Naive B cell (primary cell): Measurements from ENCODE around the gene ELP4. TPM values are rescaled to one million over a fixed set of nuclear protein-coding genes. Genes with fewer than 3 reads are reported as not detected.
"Not testable (repeated sequence)": the region's sequence is repeated elsewhere in the genome, so short reads cannot be mapped to it uniquely, and the experiment has no call there.

Experiments used
- ATAC-seq, 2 donors: fragments of 150-1000 bp; cut with Tn5 transposase; 2 replicates each; pipeline ENCODE4 v1.10.0; 2021; ENCODE audit warnings: low read depth in 2 of 2, mild to moderate bottlenecking in 2 of 2, moderate library complexity in 2 of 2
- DNase-seq: peaks from one replicate; pipeline ENCODE4 v3.0.0; 2022
- H3K27ac Mint-ChIP-seq, 6 donors: one replicate each; pipeline ENCODE4 v1.8.0; 2020 to 2022; ENCODE audit warnings: mild to moderate bottlenecking in 6 of 6, mixed read lengths in 6 of 6, moderate library complexity in 5 of 6, inconsistent platforms in 2 of 6
- H3K27me3 Mint-ChIP-seq, 3 donors: one replicate each; pipeline ENCODE4 v1.8.0; 2021 to 2022; ENCODE audit warnings: mixed read lengths in 3 of 3, mild to moderate bottlenecking in 1 of 3
- H3K36me3 Mint-ChIP-seq, 2 donors: one replicate each; pipeline ENCODE4 v1.8.0; 2020 to 2022; ENCODE audit warnings: mixed read lengths in 2 of 2, inconsistent platforms in 1 of 2, mild to moderate bottlenecking in 1 of 2
- H3K4me1 Mint-ChIP-seq, 3 donors: one replicate each; pipeline ENCODE4 v1.8.0; 2020 to 2022; ENCODE audit warnings: mixed read lengths in 3 of 3, inconsistent platforms in 1 of 3, mild to moderate bottlenecking in 1 of 3, moderate library complexity in 1 of 3
- H3K4me3 Mint-ChIP-seq, 8 donors: one replicate each; pipeline ENCODE4 v1.8.0; 2020 to 2022; ENCODE audit warnings: mild to moderate bottlenecking in 8 of 8, mixed read lengths in 8 of 8, moderate library complexity in 8 of 8, inconsistent platforms in 2 of 8
- H3K9me3 Mint-ChIP-seq, 7 donors: one replicate each; pipeline ENCODE4 v1.8.0; 2020 to 2022; ENCODE audit warnings: mixed read lengths in 7 of 7, mild to moderate bottlenecking in 5 of 7, inconsistent platforms in 2 of 7, moderate library complexity in 1 of 7
- polyA plus RNA-seq, 6 donors: library from polyadenylated mRNA; unstranded; fragments of 300-500 nt; fragmentation: Illumina TruSeq; gene quantifications; one replicate each; pipeline ENCODE4 v1.2.3, GENCODE V29; 2021; ENCODE audit warnings: low read depth in 6 of 6

The ELP4 gene
- polyA plus RNA-seq, 6 donors from 2014 or later, result 16.7 to 25.0 (median 19.9) TPM

DNA sequence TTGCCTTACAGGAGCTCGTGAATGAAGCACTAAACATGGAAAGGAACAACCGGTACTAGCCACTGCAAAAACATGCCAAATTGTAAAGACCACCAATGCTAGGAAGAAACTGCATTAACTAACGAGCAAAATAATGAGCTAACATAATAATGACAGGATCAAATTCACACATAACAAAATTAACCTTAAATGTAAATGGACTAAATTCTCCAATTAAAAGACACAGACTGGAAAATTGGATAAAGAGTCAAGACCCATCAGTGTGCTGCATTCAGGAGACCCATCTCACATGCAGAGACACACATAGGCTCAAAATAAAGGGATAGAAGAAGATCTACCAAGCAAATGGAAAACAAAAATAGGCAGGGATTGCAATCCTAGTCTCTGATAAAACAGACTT lies 66.2 kb downstream of the ELP4 start:
- not testable (repeated sequence) for H3K4me3 Mint-ChIP-seq, H3K27me3 Mint-ChIP-seq, H3K27ac Mint-ChIP-seq, ATAC-seq, DNase-seq, H3K4me1 Mint-ChIP-seq
- H3K36me3 Mint-ChIP-seq, result peaks cover 12 to 33% of the 10 kb centered on the region in 2 donors
- peaks cover 9 to 39% (median 19%) of the 10 kb centered on the region in 7 donors for H3K9me3 Mint-ChIP-seq

- not testable (repeated sequence) for H3K4me3 Mint-ChIP-seq, ATAC-seq, DNase-seq, H3K27me3 Mint-ChIP-seq
- peaks cover 9 to 38% (median 23%) of the 10 kb centered on the region in 7 donors for H3K9me3 Mint-ChIP-seq
- H3K27ac Mint-ChIP-seq, result peak overlapping the region in 1 of 6 donors; percentile 85
- H3K36me3 Mint-ChIP-seq, result peaks cover 8 to 18% of the 10 kb centered on the region in 2 donors
- H3K4me1 Mint-ChIP-seq, result peaks cover 5 to 13% (median 5%) of the 10 kb centered on the region in 3 donors
These were observed 69.8 kb downstream of the ELP4 start for GRCh38 chr11:31579412-31579811.

- DNase-seq (no peak), ATAC-seq (no peak)
- Mint-ChIP-seq H3K4me1 (peaks cover 0 to 10% (median 9%) of the 10 kb centered on the region in 3 donors), H3K27ac (no peak overlapping the region), H3K27me3 (no peaks in the 10 kb centered on the region), H3K36me3 (peaks cover 0 to 15% of the 10 kb centered on the region in 2 donors), H3K9me3 (peaks cover 0 to 19% (median 5%) of the 10 kb centered on the region in 7 donors), H3K4me3 (no peak overlapping the region)
These were observed 73.1 kb downstream of the ELP4 start for GRCh38 chr11:31582697-31583096.

DNA sequence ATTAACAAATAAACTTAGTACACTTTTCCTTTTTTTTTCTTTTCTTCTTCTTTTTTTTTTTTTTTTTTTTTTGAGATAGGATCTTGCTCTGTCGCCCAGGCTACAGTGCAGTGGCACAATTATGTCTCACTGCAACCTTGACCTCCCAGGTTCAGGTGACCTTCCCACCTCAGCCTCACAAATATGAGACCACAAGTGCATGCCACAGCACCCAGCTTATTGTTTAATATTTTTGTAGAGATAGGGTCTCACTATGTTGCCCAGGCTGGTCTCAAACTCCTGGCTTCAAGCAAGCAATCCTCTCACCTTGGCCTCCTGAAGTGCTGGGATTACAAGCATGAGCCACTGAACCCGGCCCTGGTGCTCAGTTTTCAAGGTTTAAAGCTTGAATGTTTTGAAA lies 88.9 kb downstream of the ELP4 start:
- Mint-ChIP-seq H3K9me3 (peaks cover 0 to 2% (median 0%) of the 10 kb centered on the region in 7 donors), H3K36me3 (peaks cover 8 to 10% of the 10 kb centered on the region in 2 donors), H3K27me3 (no peaks in the 10 kb centered on the region), H3K4me1 (no peaks in the 10 kb centered on the region), H3K27ac (no peak overlapping the region), H3K4me3 (no peak overlapping the region)
- ATAC-seq (no peak), DNase-seq (no peak)

GRCh38 chr11:31601635-31602282 lies 92.2 kb downstream of the ELP4 start:
- DNase-seq (no peak), ATAC-seq (no peak)
- peaks cover 0 to 2% (median 0%) of the 10 kb centered on the region in 7 donors for H3K9me3 Mint-ChIP-seq
- H3K27ac Mint-ChIP-seq, result no peak overlapping the region
- no peaks in the 10 kb centered on the region for H3K27me3 Mint-ChIP-seq
- no peaks in the 10 kb centered on the region for H3K4me1 Mint-ChIP-seq
- peaks cover 5 to 8% of the 10 kb centered on the region in 2 donors for H3K36me3 Mint-ChIP-seq
- no peak overlapping the region for H3K4me3 Mint-ChIP-seq

DNA sequence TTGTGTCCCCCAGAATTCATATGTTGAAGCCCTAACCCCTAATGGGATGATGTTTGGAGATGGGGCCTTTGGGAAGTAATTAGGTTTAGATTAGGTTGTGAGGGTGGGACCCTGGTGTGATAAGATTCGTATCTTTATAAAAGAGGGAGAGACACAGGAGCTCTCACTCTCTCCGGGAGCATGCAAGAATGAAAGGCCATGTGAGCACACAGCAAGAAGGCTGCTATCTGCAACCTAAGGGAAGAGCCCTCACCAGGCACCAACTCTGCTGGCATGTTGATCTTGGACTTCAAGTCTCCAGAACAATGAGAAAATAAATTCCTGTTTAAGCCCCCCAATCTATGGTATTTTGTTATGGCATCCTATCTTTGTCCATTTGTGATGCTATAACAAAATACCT lies 97.3 kb downstream of the ELP4 start:
- no peak overlapping the region for H3K4me3 Mint-ChIP-seq
- H3K4me1 Mint-ChIP-seq, result peaks cover 0 to 7% (median 0%) of the 10 kb centered on the region in 3 donors
- no peak overlapping the region for H3K27ac Mint-ChIP-seq
- H3K27me3 Mint-ChIP-seq, result no peaks in the 10 kb centered on the region
- peaks cover 11% of the 10 kb centered on the region in 2 donors for H3K36me3 Mint-ChIP-seq
- ATAC-seq (no peak), DNase-seq (no peak)
- H3K9me3 Mint-ChIP-seq, result no peaks in the 10 kb centered on the region

DNA sequence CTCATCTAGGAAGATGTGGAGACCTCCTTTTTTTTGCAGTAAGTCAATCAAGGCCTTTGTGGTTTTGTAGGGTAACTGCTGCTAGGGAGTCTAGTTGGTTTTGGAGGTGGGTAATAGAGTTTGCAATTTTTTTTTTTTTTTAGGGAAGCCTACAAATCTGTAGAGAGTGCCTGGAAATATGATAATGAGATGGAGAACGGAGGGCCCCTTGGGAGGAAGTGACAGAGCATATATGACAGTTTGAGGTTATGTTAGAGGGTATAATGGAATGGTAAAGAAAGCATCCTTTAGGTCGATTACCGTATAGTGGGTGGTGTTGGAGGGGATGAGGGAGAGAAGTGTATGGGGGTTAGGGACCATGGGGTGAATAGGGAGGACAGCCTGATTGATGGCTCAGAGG lies 98.3 kb downstream of the ELP4 start:
- Mint-ChIP-seq H3K36me3 (peaks cover 11% of the 10 kb centered on the region in 2 donors), H3K27me3 (no peaks in the 10 kb centered on the region), H3K27ac (peak overlapping the region in 2 of 6 donors; percentile 1 to 51), H3K4me1 (peaks cover 0 to 7% (median 0%) of the 10 kb centered on the region in 3 donors), H3K9me3 (no peaks in the 10 kb centered on the region), H3K4me3 (no peak overlapping the region)
- no peak for DNase-seq
- no peak for ATAC-seq

DNA sequence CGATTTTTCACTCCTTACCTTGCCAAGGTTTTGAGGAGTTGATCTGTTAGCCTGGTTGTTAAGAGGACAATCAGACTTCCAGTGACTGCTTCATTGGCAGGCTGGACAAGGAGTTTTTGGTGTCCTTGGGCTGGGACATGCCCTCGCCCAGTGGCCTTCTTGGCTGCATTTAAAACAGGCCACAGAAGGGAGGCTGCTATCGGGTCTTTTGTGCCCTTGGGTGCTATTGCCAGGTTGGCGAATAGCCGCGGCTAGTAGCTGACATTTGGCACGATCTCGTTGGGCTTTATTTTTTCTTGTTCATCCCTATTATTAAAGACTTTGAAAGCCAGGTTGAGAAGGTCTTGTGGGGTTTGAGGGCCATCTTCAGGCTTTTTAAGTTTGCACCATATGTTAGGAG lies 99.4 kb downstream of the ELP4 start:
- no peak for ATAC-seq
- Mint-ChIP-seq H3K27ac (no peak overlapping the region), H3K4me3 (no peak overlapping the region), H3K9me3 (no peaks in the 10 kb centered on the region), H3K36me3 (peaks cover 11% of the 10 kb centered on the region in 2 donors), H3K4me1 (peaks cover 0 to 7% (median 0%) of the 10 kb centered on the region in 3 donors), H3K27me3 (no peaks in the 10 kb centered on the region)
- no peak for DNase-seq

DNA sequence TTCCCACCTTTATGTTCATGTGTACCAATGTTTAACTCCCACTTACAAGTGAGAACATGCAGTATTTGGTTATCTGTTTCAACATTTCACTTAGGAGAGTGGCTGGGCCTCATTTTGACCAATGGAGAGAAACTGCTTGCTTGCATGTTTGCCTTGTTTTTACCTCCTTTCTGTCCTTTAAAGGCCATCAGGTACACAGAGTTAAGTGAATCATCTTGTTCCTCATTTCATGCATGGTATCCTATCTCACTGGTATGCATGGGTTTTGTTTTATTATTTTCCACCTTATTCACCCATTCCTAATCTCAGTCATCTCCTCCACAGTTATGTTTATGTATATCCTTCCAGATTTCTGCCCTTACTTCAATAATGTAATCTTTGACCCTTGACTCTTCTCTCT lies 101.0 kb downstream of the ELP4 start:
- no peak for DNase-seq
- H3K27ac Mint-ChIP-seq, result no peak overlapping the region
- ATAC-seq, result no peak
- no peak overlapping the region for H3K4me3 Mint-ChIP-seq
- H3K9me3 Mint-ChIP-seq, result no peaks in the 10 kb centered on the region
- peaks cover 11% of the 10 kb centered on the region in 2 donors for H3K36me3 Mint-ChIP-seq
- H3K27me3 Mint-ChIP-seq, result no peaks in the 10 kb centered on the region
- peaks cover 0 to 7% (median 0%) of the 10 kb centered on the region in 3 donors for H3K4me1 Mint-ChIP-seq

DNA sequence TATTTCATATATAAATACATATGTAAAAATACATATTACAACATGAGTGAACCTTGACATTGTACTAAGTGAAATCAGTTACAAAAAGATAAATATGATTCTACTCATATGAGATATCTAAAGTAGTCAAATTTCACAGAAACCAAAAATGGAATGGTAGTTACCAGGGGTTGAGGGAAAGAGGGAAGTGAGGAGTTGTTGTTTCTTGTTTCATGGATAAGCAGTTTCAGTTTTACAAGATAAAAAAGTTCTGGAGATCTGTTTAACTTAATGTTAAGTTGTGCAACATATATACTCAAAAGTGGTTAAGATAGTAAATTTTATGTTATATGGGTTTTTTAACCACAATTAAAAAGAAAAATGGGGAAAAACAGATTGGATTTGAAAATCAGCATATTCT lies 107.7 kb downstream of the ELP4 start:
- Mint-ChIP-seq H3K9me3 (peaks cover 0 to 4% (median 2%) of the 10 kb centered on the region in 7 donors), H3K4me1 (no peaks in the 10 kb centered on the region), H3K27ac (no peak overlapping the region), H3K36me3 (peaks cover 0 to 10% of the 10 kb centered on the region in 2 donors), H3K4me3 (no peak overlapping the region), H3K27me3 (no peaks in the 10 kb centered on the region)
- DNase-seq (no peak), ATAC-seq (no peak)

GRCh38 chr11:31619980-31620379 lies 110.4 kb downstream of the ELP4 start:
- Mint-ChIP-seq H3K4me3 (no peak overlapping the region), H3K27ac (no peak overlapping the region), H3K9me3 (peaks cover 0 to 4% (median 2%) of the 10 kb centered on the region in 7 donors), H3K27me3 (no peaks in the 10 kb centered on the region), H3K36me3 (peaks cover 0 to 10% of the 10 kb centered on the region in 2 donors), H3K4me1 (no peaks in the 10 kb centered on the region)
- DNase-seq, result no peak
- no peak for ATAC-seq

GRCh38 chr11:31620434-31620833 lies 110.9 kb downstream of the ELP4 start:
- ATAC-seq, result no peak

DNA sequence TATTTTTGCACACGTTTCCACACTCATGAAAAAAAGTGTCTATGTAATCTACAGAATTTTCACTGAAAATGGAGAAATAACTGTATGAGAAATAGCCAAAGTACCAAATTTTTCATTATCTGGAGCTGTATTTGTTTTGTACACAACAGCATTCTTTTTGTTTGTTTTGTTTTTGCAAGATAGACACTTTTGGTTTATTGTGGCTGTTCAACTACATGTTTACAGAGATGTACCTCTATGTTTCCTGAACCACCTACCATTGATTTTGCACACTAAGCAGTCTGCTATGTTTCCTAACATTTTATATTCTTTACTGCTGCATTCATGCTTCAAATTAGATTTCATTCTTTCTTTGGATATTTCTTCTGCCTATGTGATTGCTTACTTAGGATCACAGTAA lies 116.3 kb downstream of the ELP4 start:
- ATAC-seq (no peak), DNase-seq (no peak)
- no peak overlapping the region for H3K27ac Mint-ChIP-seq
- H3K4me1 Mint-ChIP-seq, result no peaks in the 10 kb centered on the region
- H3K9me3 Mint-ChIP-seq, result no peaks in the 10 kb centered on the region
- no peak overlapping the region for H3K4me3 Mint-ChIP-seq
- H3K27me3 Mint-ChIP-seq, result no peaks in the 10 kb centered on the region
- peaks cover 0 to 3% of the 10 kb centered on the region in 2 donors for H3K36me3 Mint-ChIP-seq

More at GRCh38 chr11:31620434-31620833, 110.9 kb downstream of the ELP4 start:
- no peaks in the 10 kb centered on the region for H3K4me1 Mint-ChIP-seq
- H3K27ac Mint-ChIP-seq, result no peak overlapping the region
- peaks cover 0 to 4% (median 2%) of the 10 kb centered on the region in 7 donors for H3K9me3 Mint-ChIP-seq
- H3K36me3 Mint-ChIP-seq, result peaks cover 0 to 10% of the 10 kb centered on the region in 2 donors
- H3K27me3 Mint-ChIP-seq, result no peaks in the 10 kb centered on the region
- DNase-seq, result no peak
- no peak overlapping the region for H3K4me3 Mint-ChIP-seq

GRCh38 chr11:31628111-31628510 lies 118.5 kb downstream of the ELP4 start:
- no peaks in the 10 kb centered on the region for H3K27me3 Mint-ChIP-seq
- H3K9me3 Mint-ChIP-seq, result no peaks in the 10 kb centered on the region

More at GRCh38 chr11:31628111-31628510, 118.5 kb downstream of the ELP4 start:
- Mint-ChIP-seq H3K4me3 (no peak overlapping the region), H3K4me1 (no peaks in the 10 kb centered on the region), H3K27ac (no peak overlapping the region), H3K36me3 (peaks cover 0 to 16% of the 10 kb centered on the region in 2 donors)
- DNase-seq, result no peak
- ATAC-seq, result no peak
